Cardiac muscle cell (in vitro differentiated cells and primary cell): ENCODE measurements around the gene DPP10. TPM values are rescaled to one million over a fixed set of nuclear protein-coding genes. Genes with fewer than 3 reads are reported as not detected.

Experiments used
- DNase-seq, 2 donors: peaks; one replicate each; pipeline versions ENCODE4 v3.0.0 to v3.0.0-alpha.2; 2010 to 2017; ENCODE audit warnings: low read depth in 1 of 2, low spot score in 1 of 2
- H3K27ac ChIP-seq: fragments of 200-600 bp; sonication (generic); 2 replicates; pipeline ENCODE4 v1.5.1; 2016
- H3K27me3 ChIP-seq: fragments of 200-600 bp; sonication (generic); 2 replicates; pipeline ENCODE4 v1.6.0; 2016; ENCODE audit warnings: control low read depth
- H3K36me3 ChIP-seq: fragments of 200-600 bp; sonication (generic); 2 replicates; pipeline ENCODE4 v1.5.1; 2016; ENCODE audit warnings: control low read depth
- H3K4me1 ChIP-seq: fragments of 200-600 bp; sonication (generic); 2 replicates; pipeline ENCODE4 v1.8.1; 2017; ENCODE audit warnings: low read depth, mild to moderate bottlenecking, mixed run types
- H3K4me3 ChIP-seq: fragments of 200-600 bp; sonication (generic); 2 replicates; pipeline ENCODE4 v1.5.1; 2016; ENCODE audit warnings: mild to moderate bottlenecking
- H3K9me3 ChIP-seq: fragments of 200-600 bp; sonication (generic); 2 replicates; pipeline ENCODE4 v1.5.1; 2017; ENCODE audit warnings: low read depth, mild to moderate bottlenecking, control low read depth
- polyA plus RNA-seq: library from polyadenylated mRNA; unstranded; fragments of >200 nt; fragmentation: Nextera tagmentation; extraction: Ambion mirVana; gene quantifications from 2 replicates; pipeline ENCODE4 v1.2.1, GENCODE V29; 2016
- total RNA-seq: library from RNA; depleted of rRNA; stranded (reverse); fragments of >200 nt; gene quantifications from 2 replicates; pipeline ENCODE4 v1.2.3, GENCODE V29; 2016
- TF ChIP-seq, protein P1 (sequence below): IDR thresholded peaks from 2 replicates; pipeline ENCODE4 v1.5.1; 2012; ENCODE audit warnings: low read depth, mild to moderate bottlenecking, low read length

Gene DPP10
- total and polyA plus RNA-seq, 2 experiments from 2014 or later = 1.1 to 1.4 TPM

DNA sequence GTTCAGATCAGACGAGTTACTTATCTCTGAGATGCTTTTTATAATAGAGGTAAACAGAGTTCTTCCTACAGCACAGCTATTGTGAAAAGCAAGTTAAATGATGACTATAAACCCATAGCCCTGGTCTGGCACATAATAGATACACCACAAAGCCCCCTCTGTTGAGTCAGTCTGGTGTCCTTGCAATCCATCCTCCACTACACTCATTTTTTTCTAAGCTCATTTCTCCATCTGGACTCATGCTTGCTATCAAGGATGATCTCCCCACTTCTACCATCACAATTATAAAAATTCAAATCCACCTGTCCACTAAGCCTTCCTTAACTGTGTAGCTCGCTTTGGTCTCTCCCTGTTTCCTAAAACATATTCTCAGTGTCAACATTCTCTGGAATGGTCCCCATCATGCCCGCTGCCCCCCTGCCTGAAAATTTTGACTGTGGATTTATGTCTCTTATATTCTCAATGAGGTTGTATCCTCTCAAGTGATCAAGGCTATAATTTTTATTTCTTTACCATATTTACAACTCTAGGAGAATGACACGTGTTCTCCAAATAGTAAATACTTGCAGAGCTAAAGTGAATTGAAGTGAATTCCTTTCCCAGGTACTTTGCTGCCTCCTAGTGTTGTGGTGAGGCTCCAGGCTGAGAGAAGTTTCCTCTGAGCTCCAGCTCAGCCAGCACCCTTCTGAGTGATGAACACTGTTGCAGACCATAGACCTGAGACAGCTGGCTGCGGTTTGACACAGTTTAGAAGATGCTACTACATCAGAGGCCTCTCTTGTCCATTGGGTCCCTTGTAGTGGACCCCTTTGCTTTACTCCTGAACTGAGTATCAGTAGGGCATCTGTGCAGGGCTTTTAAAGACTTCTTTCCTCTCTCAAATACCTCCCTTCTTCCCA is 108.7 kb downstream of the DPP10 start:
- H3K9me3 ChIP-seq = no peaks in the 10 kb centered on the region

DNA sequence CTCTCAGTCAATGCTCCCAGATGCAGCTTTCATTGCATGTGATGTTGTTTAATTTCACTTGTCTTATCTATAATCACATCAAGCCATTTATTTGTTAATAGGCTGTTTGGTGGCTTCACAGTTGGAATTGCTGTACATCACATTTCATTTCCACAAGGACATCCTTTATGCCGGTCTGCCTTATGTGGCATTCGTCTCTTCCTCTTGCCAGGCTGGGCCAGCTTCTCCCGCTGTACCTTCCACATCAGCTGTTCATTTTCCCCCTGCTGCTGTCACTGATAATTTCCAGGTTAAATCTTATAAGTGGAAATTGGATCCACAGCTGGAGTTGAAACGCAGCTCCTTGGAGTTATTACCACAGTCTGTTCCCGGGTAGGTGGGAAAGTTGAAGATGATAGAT is 110.6 kb downstream of the DPP10 start:
- Histone ChIP-seq H3K4me3 (no peak overlapping the region), H3K4me1 (no peaks in the 10 kb centered on the region), H3K27ac (no peak overlapping the region), H3K36me3 (no peaks in the 10 kb centered on the region), H3K9me3 (no peaks in the 10 kb centered on the region), H3K27me3 (peaks cover 6% of the 10 kb centered on the region)
- TF ChIP-seq, protein P1, sequence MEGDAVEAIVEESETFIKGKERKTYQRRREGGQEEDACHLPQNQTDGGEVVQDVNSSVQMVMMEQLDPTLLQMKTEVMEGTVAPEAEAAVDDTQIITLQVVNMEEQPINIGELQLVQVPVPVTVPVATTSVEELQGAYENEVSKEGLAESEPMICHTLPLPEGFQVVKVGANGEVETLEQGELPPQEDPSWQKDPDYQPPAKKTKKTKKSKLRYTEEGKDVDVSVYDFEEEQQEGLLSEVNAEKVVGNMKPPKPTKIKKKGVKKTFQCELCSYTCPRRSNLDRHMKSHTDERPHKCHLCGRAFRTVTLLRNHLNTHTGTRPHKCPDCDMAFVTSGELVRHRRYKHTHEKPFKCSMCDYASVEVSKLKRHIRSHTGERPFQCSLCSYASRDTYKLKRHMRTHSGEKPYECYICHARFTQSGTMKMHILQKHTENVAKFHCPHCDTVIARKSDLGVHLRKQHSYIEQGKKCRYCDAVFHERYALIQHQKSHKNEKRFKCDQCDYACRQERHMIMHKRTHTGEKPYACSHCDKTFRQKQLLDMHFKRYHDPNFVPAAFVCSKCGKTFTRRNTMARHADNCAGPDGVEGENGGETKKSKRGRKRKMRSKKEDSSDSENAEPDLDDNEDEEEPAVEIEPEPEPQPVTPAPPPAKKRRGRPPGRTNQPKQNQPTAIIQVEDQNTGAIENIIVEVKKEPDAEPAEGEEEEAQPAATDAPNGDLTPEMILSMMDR = no peak
- DNase-seq = no peak

More for the DNA sequence above, 108.7 kb downstream of the DPP10 start:
- Histone ChIP-seq H3K36me3 (no peaks in the 10 kb centered on the region), H3K4me1 (no peaks in the 10 kb centered on the region), H3K4me3 (no peak overlapping the region), H3K27ac (no peak overlapping the region), H3K27me3 (peaks cover 6% of the 10 kb centered on the region)
- TF ChIP-seq, protein P1 = peak; percentile 83
- DNase-seq = peak; percentile 72 to 74

DNA sequence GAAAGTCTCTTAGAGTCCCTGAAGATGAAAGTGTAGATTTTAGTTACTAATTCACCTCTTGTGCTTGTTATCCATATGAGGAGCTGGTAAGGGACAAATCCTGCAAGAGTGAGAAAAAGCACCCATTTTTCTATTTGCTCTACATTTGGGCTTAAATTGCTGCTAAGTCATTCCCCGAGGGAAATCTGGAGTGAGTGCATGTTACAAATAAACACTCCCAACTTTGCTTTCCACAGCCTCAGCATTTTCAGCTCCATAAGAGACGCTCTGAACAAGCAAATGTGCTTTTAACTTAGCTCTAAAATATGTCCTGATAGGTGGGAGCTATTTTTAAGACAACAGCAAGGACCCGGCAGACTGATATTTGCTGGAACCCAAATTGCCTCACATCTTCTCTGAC is 126.7 kb downstream of the DPP10 start:
- DNase-seq = no peak
- TF ChIP-seq, protein P1 = no peak

DNA sequence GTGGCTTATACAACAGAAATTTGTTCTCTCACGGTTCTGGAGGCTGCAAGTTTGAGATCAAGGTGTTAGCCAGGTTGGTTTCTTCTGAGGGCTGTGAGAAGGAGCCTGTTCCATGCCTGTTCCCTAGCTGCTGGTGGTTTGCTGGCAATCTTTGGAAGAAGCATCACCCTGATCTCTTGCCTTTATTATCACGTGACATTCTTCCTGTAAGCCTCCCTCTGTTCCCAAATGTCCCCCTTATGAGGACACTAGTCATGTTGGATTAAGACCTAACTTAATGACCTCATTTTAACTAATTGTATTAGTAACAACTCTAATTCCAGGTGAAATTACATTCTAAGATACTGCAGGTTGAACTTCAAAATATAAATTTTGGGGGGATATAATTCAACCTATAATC is 135.2 kb downstream of the DPP10 start:
- Histone ChIP-seq H3K9me3 (no peaks in the 10 kb centered on the region), H3K4me1 (peaks cover 24% of the 10 kb centered on the region), H3K27me3 (no peaks in the 10 kb centered on the region), H3K36me3 (no peaks in the 10 kb centered on the region), H3K4me3 (no peak overlapping the region), H3K27ac (no peak overlapping the region)
- DNase-seq = no peak
- TF ChIP-seq, protein P1 = no peak

More for the DNA sequence above, 126.7 kb downstream of the DPP10 start:
- H3K36me3 ChIP-seq = no peaks in the 10 kb centered on the region
- H3K9me3 ChIP-seq = no peaks in the 10 kb centered on the region
- H3K4me3 ChIP-seq = no peak overlapping the region
- H3K4me1 ChIP-seq = peaks cover 18% of the 10 kb centered on the region
- no peaks in the 10 kb centered on the region for H3K27me3 ChIP-seq
- no peak overlapping the region for H3K27ac ChIP-seq

DNA sequence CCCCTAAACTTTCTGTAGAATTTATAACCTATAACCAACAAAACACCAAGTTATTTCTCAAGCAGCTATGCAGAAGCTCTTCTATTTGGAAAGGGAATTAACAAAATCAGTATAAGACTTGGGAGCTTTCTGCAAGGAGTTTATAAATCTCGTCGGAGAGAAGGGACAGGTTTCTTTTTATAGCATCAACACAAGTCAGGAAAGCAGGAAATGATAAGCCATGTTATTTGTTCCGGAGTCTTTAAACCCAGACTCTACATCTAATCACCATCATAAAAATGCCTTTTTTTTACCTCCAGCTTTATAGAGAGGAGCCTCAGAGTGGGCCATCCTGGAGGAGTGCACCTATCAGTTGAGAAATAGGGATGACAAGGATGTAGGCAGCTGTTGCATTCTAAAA is 137.1 kb downstream of the DPP10 start:
- Histone ChIP-seq H3K4me1 (peaks cover 24% of the 10 kb centered on the region), H3K27me3 (no peaks in the 10 kb centered on the region), H3K4me3 (no peak overlapping the region), H3K9me3 (no peaks in the 10 kb centered on the region), H3K27ac (peak overlapping the region; percentile 65), H3K36me3 (no peaks in the 10 kb centered on the region)
- no peak for DNase-seq
- TF ChIP-seq, protein P1 = no peak
